GM12878 (cell line): ENCODE measurements around the gene RPL5. TPM values are rescaled to one million over a fixed set of nuclear protein-coding genes. Genes with fewer than 3 reads are reported as not detected.

Experiments
- ATAC-seq: fragments of 200-7000 bp; cut with Tn5 transposase; 3 replicates; pipeline ENCODE4 v1.9.1; 2020; ENCODE audit warnings: mild to moderate bottlenecking, moderate library complexity
- BruUV-seq: library from RNA; stranded (reverse); fragments of 400-500 nt; replicated peaks from 2 replicates; lab custom pipeline; 2021; lab: Mats Ljungman, UMichigan
- CTCF ChIA-PET: fragments of 300-600 bp; sonication (Branson Sonifier 250); formaldehyde crosslinking; extraction: SDS; loops from one replicate; lab custom pipeline; 2021; ENCODE audit warnings: inconsistent platforms; lab: Yijun Ruan, JAX
- POLR2A ChIA-PET: fragments of 350-600 bp; formaldehyde crosslinking; extraction: SDS; loops from one replicate; lab custom pipeline; 2021; ENCODE audit warnings: inconsistent platforms; lab: Charles Lee
- RAD21 ChIA-PET: fragments of 300-600 bp; sonication (Branson Sonifier 250); formaldehyde crosslinking; loops from one replicate; lab custom pipeline; 2023; ENCODE audit warnings: antibody characterized with exemption; ENCODE audit not compliant: unreplicated experiment; lab: Charles Lee
- SMC1A ChIA-PET: fragments of 300-600 bp; sonication (Branson Sonifier 250); formaldehyde crosslinking; loops from one replicate; lab custom pipeline; 2023; ENCODE audit not compliant: unreplicated experiment, uncharacterized antibody; lab: Charles Lee
- DNase-seq: peaks from one replicate; pipeline ENCODE4 v3.0.0-alpha.2; 2011; ENCODE audit warnings: low read depth, low spot score
- FAIRE-seq: peaks from 3 replicates; lab custom pipeline; 2011; peaks lifted over from hg19 to GRCh38; lab: Jason Lieb, UNC
- H2AFZ ChIP-seq: 2 replicates; pipeline ENCODE4 v1.6.0; 2011; ENCODE audit warnings: low read depth, low read length, control low read depth; ENCODE audit not compliant: control insufficient read depth
- H3K27ac ChIP-seq: 2 replicates; pipeline ENCODE4 v1.5.1; 2011; ENCODE audit warnings: control low read depth; ENCODE audit not compliant: control insufficient read depth, insufficient read depth
- H3K27me3 ChIP-seq, 2 experiments: replicated peaks in 1 of 2; 2 replicates each; pipeline versions ENCODE4 v1.6.0 to v1.6.1; 2011; ENCODE audit warnings: low read length in 1 of 2; ENCODE audit not compliant: control insufficient read depth in 2 of 2, insufficient read depth in 2 of 2
- H3K36me3 ChIP-seq, 2 experiments: 2 replicates each; pipeline ENCODE4 v1.5.1; 2011; ENCODE audit warnings: low read length in 1 of 2; ENCODE audit not compliant: control insufficient read depth in 2 of 2, insufficient read depth in 2 of 2
- H3K4me1 ChIP-seq: 2 replicates; pipeline ENCODE4 v1.6.1; 2011; ENCODE audit warnings: mild to moderate bottlenecking, low read length, moderate library complexity, mixed read lengths; ENCODE audit not compliant: control insufficient read depth, insufficient read depth
- H3K4me2 ChIP-seq: 2 replicates; pipeline ENCODE4 v1.6.0; 2011; ENCODE audit warnings: control low read depth; ENCODE audit not compliant: control insufficient read depth, insufficient read depth
- H3K4me3 ChIP-seq: fragments of 200-600 bp; sonication (generic); 2 replicates; pipeline ENCODE4 v1.5.1; 2016
- H3K79me2 ChIP-seq: 2 replicates; pipeline ENCODE4 v1.6.0; 2011; ENCODE audit warnings: low read length; ENCODE audit not compliant: control insufficient read depth, insufficient read depth
- H3K9ac ChIP-seq: 2 replicates; pipeline ENCODE4 v1.8.0; 2011; ENCODE audit warnings: low read length, control low read depth, mixed read lengths; ENCODE audit not compliant: control insufficient read depth, insufficient read depth
- H3K9me3 ChIP-seq: replicated peaks from 3 replicates; pipeline ENCODE4 v1.5.1; 2011; ENCODE audit warnings: mild to moderate bottlenecking, low read length; ENCODE audit not compliant: control insufficient read depth, insufficient read depth
- H4K20me1 ChIP-seq: 2 replicates; pipeline ENCODE4 v1.6.0; 2011; ENCODE audit not compliant: control insufficient read depth, insufficient read depth
- ASH2L ChIP-seq: fragments of 300-600, 200-600 bp; sonication (generic); IDR thresholded peaks from 2 replicates; pipeline ENCODE4 v1.6.1; 2017; ENCODE audit warnings: low read depth, mild to moderate bottlenecking, borderline replicate concordance
- BACH1 ChIP-seq: fragments of 450-650 bp; IDR thresholded peaks from 2 replicates; pipeline ENCODE4 v1.6.1; 2017; ENCODE audit warnings: mild to moderate bottlenecking, borderline replicate concordance
- BCLAF1 ChIP-seq: fragments of 450-650 bp; IDR thresholded peaks from 2 replicates; pipeline ENCODE4 v1.6.1; 2017; ENCODE audit warnings: antibody characterized with exemption, mild to moderate bottlenecking, moderate library complexity
- CBX3 ChIP-seq: fragments of 200-600 bp; sonication (generic); IDR thresholded peaks from 2 replicates; pipeline ENCODE4 v1.6.1; 2016; ENCODE audit warnings: low read depth, borderline replicate concordance
- EED ChIP-seq: sonication (generic); IDR thresholded peaks from 2 replicates; pipeline ENCODE4 v1.6.1; 2016; ENCODE audit warnings: antibody characterized with exemption, low read depth
- HDAC2 ChIP-seq: fragments of 200-600 bp; sonication (generic); IDR thresholded peaks from 2 replicates; pipeline ENCODE4 v1.6.1; 2017
- PAX5 ChIP-seq: IDR thresholded peaks from 2 replicates; pipeline ENCODE4 v1.6.1; 2011; ENCODE audit warnings: low read depth, low read length, borderline replicate concordance
- POU2F2 ChIP-seq: IDR thresholded peaks from 3 replicates; pipeline ENCODE4 v1.6.1; 2011; ENCODE audit warnings: low read depth, mild to moderate bottlenecking, low read length, borderline replicate concordance
- SREBF2 ChIP-seq: IDR thresholded peaks from 2 replicates; pipeline ENCODE4 v1.6.1; 2012; ENCODE audit warnings: mild to moderate bottlenecking, low read length
- TCF12 ChIP-seq: IDR thresholded peaks from 2 replicates; pipeline ENCODE4 v1.6.1; 2011; ENCODE audit warnings: low read depth, mild to moderate bottlenecking, low read length
- WRNIP1 ChIP-seq: IDR thresholded peaks from 2 replicates; pipeline ENCODE4 v1.6.1; 2011; ENCODE audit warnings: low read depth, low read length, improper control_type of control experiment, borderline replicate concordance
- ZNF687 ChIP-seq: fragments of 450-650 bp; IDR thresholded peaks from 2 replicates; pipeline ENCODE4 v1.6.1; 2017; ENCODE audit warnings: mild to moderate bottlenecking, moderate library complexity
- WGBS: methylation state at CpG from one replicate; pipeline ENCODE4 v1.1.6; 2016; ENCODE audit warnings: low lambda C conversion rate; ENCODE audit not compliant: insufficient replicate concordance, insufficient coverage; ENCODE audit errors: missing lambda C conversion rate; 5-methylcytosine and 5-hydroxymethylcytosine counted together
- in situ Hi-C: fragments of 300-500 bp; cut with MboI; formaldehyde crosslinking; loops from 9 replicates; pipeline ENCODE4 v1.14.3; 2018; ENCODE audit warnings: mixed read lengths
- intact Hi-C: fragments of 100-400 bp; cut with micrococcal nuclease; formaldehyde crosslinking; loops from one replicate; pipeline ENCODE4 v1.14.2; 2022; ENCODE audit not compliant: unreplicated experiment
- polyA plus RNA-seq, 11 experiments: library from polyadenylated mRNA; depleted of rRNA in 4 of 11; unstranded in 6 of 11; stranded (reverse) in 5 of 11; fragments of >200 nt; fragmentation: Nextera tagmentation in 4 of 11; fragmentation: Illumina TruSeq in 1 of 11; extraction: Ambion mirVana in 4 of 11; extraction: Trizol in 1 of 11; gene quantifications; 1 replicate in 1 of 11; 2 replicates in 10 of 11; pipeline versions ENCODE4 v1.2.1 to v1.2.3, GENCODE V29; 2011 to 2016; ENCODE audit warnings: inconsistent platforms in 2 of 11, missing spikeins in 2 of 11, low read depth in 1 of 11
- total RNA-seq, 4 experiments: library from RNA; depleted of rRNA in 3 of 4; stranded (reverse); fragments of >200 nt in 3 of 4; fragmentation: Illumina TruSeq in 1 of 4; extraction: Trizol in 1 of 4; gene quantifications; 2 replicates each; pipeline versions ENCODE4 v1.2.1 to v1.2.3, GENCODE V29; 2013 to 2021
- TF ChIP-seq, protein P1 (sequence below): fragments of 450-650 bp; IDR thresholded peaks from 2 replicates; pipeline ENCODE4 v1.6.1; 2016; ENCODE audit warnings: mild to moderate bottlenecking

RPL5 gene
- total and polyA plus RNA-seq, 10 of the 15 experiments (the other 5 are each of a cell fraction or from before 2014, with no cell fraction given): 1,685 to 6,047 (median 2,601) TPM

- TF ChIP-seq, protein P1, sequence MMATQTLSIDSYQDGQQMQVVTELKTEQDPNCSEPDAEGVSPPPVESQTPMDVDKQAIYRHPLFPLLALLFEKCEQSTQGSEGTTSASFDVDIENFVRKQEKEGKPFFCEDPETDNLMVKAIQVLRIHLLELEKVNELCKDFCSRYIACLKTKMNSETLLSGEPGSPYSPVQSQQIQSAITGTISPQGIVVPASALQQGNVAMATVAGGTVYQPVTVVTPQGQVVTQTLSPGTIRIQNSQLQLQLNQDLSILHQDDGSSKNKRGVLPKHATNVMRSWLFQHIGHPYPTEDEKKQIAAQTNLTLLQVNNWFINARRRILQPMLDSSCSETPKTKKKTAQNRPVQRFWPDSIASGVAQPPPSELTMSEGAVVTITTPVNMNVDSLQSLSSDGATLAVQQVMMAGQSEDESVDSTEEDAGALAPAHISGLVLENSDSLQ: no peak
- TF ChIP-seq BACH1 (no peak), BCLAF1 (no peak), CBX3 (no peak), WRNIP1 (no peak), SREBF2 (no peak)
Measured at GRCh38 chr1:92872719-92873118, 40.9 kb downstream of the RPL5 start (continued).

GRCh38 chr1:92874987-92875386 is 43.1 kb downstream of the RPL5 start:
- no peaks in the 10 kb centered on the region for H3K27me3 ChIP-seq
- no peak overlapping the region for H3K27ac ChIP-seq
- H3K4me1 ChIP-seq: no peaks in the 10 kb centered on the region; the same call in 1 of the 2 replicates
- no peak overlapping the region for H2AFZ ChIP-seq
- no peak overlapping the region for H3K9ac ChIP-seq
- FAIRE-seq (no peak), DNase-seq (no peak), ATAC-seq (no peak)
- intact Hi-C loops: no loop called here
- BruUV-seq: no TSS peak
- H4K20me1 ChIP-seq: no peaks in the 10 kb centered on the region
- peaks cover 0 to 13% of the 10 kb centered on the region in 2 experiments; a peak in 1 of 4 replicates for H3K36me3 ChIP-seq
- H3K4me2 ChIP-seq: no peak overlapping the region
- H3K79me2 ChIP-seq: 0 out of 2 replicates have a peak, but pooled peaks cover 2% of the 10 kb centered on the region
- in situ Hi-C loops: no loop called here
- CTCF ChIA-PET: interaction anchor here (0.8 to 1.9 kb wide), 3 partner anchors 16 to 85 kb away, joined by 3 to 6 read pairs (median 4); no protein-coding TSS in a partner anchor
- peaks cover 6% of the 10 kb centered on the region; the same call in 2 of the 3 replicates for H3K9me3 ChIP-seq
- H3K4me3 ChIP-seq: no peak overlapping the region
- RAD21 ChIA-PET: interaction anchor here (0.6 to 0.8 kb wide), 2 partner anchors 80 to 119 kb away, joined by 3 read pairs; no protein-coding TSS in a partner anchor
- POLR2A ChIA-PET: no interaction called here
- SMC1A ChIA-PET: interaction anchor here (0.9 to 1.3 kb wide), 2 partner anchors 8 to 18 kb away, joined by 3 read pairs; no protein-coding TSS in a partner anchor
- 93% methylated on average over 2 of the region's 2 CpGs for WGBS
- TF ChIP-seq POU2F2: no peak
- TF ChIP-seq EED: no peak
- no peak for TF ChIP-seq TCF12
- TF ChIP-seq PAX5: no peak
- no peak for TF ChIP-seq ASH2L
- no peak for TF ChIP-seq HDAC2
- no peak for TF ChIP-seq ZNF687
